ENCODE results near the gene RAPGEF2.

DNA sequence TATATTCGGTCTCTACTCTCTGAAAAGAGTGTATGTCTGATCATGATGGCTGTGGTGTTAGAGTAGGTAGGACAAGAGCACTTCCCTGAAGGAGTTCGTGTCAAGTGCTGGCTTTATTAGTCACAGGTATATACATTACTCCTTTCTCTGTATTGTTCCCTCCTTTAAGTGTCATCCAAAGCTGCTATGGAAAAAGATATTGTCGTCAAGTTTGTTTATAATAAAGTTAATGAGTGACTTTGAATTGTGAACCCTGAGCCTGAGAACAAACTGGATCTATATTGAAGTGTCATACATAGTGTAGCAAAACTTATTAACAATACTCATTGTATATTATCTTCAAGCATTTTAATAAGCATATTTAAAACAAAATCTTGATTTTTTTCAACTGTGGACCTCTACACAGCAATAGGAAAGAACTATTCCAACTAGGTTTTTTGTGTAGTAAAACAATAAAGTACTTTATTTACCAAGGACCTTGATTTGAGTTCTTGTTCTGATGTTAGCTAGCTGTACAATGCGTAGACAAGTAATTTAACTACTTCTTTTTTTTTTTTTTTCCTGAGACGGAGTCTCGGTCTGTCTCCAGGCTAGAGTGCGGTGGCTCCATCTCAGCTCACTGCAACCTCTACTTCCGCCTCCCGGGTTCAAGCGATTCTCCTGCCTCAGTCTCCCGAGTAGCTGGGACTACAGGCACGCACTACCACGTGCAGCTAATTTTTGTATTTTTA, 177.7 kb downstream of the RAPGEF2 start:
- no peak for TF ChIP-seq CTCF (IDR thresholded peaks at IDR 0.05; ENCODE audit: low read depth, low read length, poor library complexity, severe bottlenecking)
- TF ChIP-seq EZH2phosphoT487 (IDR thresholded peaks at IDR 0.05; ENCODE audit: borderline replicate concordance, low read length): no peak
